ENCODE results near the gene SERTAD2. TPM values are rescaled to one million over a fixed set of nuclear protein-coding genes. Genes with fewer than 3 reads are reported as not detected.

The SERTAD2 gene
- total and polyA plus RNA-seq, 2 experiments from 2014 or later = 6.2 to 6.4 TPM

- Histone ChIP-seq H3K9me2 (ENCODE audit: insufficient read depth) (no peaks in the 10 kb centered on the region), H3K4me3 (no peak overlapping the region), H3K27me3 (ENCODE audit: insufficient read depth) (peaks cover 14% of the 10 kb centered on the region; the same call in 1 of the 2 replicates), H4K20me1 (replicated peaks; ENCODE audit: insufficient read depth) (peaks cover 22% of the 10 kb centered on the region; the same call in 1 of the 2 replicates), H3F3A (replicated peaks; ENCODE audit: low read depth) (0 out of 2 replicates have a peak, but pooled peaks cover 3% of the 10 kb centered on the region), H3K4me1 (ENCODE audit: insufficient read depth) (peaks cover 60% of the 10 kb centered on the region), H3K4me2 (peak overlapping the region; percentile 58), H3K36me3 (ENCODE audit: insufficient read depth) (no peaks in the 10 kb centered on the region), H3K79me2 (replicated peaks; ENCODE audit: insufficient read depth) (peaks cover 44% of the 10 kb centered on the region), H2AFZ (no peak overlapping the region), H3K27ac (ENCODE audit: low read depth) (no peak overlapping the region)
- ATAC-seq (no peak), DNase-seq (ENCODE audit: low spot score) (no peak)
- TF ChIP-seq ZNF331 (CRISPR knock-in tag; IDR thresholded peaks at IDR 0.05; ENCODE audit: low read depth) (no peak), EZH2phosphoT487 (IDR thresholded peaks at IDR 0.05; ENCODE audit: unreplicated experiment) (no peak), REST (IDR thresholded peaks at IDR 0.05; ENCODE audit: unreplicated experiment) (no peak)
- Mint-ChIP-seq H3K9me3 (no peaks in the 10 kb centered on the region; the same call in 2 of the 3 replicates), H3K4me3 (no peak overlapping the region), H3K27ac (0 out of 2 replicates have a peak overlapping the region, but pooled peaks have one; percentile 53), H3K36me3 (ENCODE audit: low read depth) (peaks cover 13% of the 10 kb centered on the region), H3K4me1 (peaks cover 75% of the 10 kb centered on the region), H3K27me3 (ENCODE audit: insufficient read depth, low read depth, poor library complexity) (peaks cover 18% of the 10 kb centered on the region)
Observed at GRCh38 chr2:64639691-64640090, 14.0 kb downstream of the SERTAD2 start.

GRCh38 chr2:64638502-64639120 lies 15.1 kb downstream of the SERTAD2 start:
- Mint-ChIP-seq H3K27ac (no peak overlapping the region), H3K27me3 (ENCODE audit: insufficient read depth, low read depth, poor library complexity) (peaks cover 18% of the 10 kb centered on the region), H3K4me3 (no peak overlapping the region), H3K4me1 (peaks cover 72% of the 10 kb centered on the region), H3K36me3 (ENCODE audit: low read depth) (peaks cover 15% of the 10 kb centered on the region), H3K9me3 (no peaks in the 10 kb centered on the region; the same call in 2 of the 3 replicates)
- Histone ChIP-seq H3K27ac (ENCODE audit: low read depth) (no peak overlapping the region), H3K4me2 (no peak overlapping the region), H3K36me3 (ENCODE audit: insufficient read depth) (no peaks in the 10 kb centered on the region), H3F3A (replicated peaks; ENCODE audit: low read depth) (no peaks in the 10 kb centered on the region), H3K79me2 (replicated peaks; ENCODE audit: insufficient read depth) (peaks cover 44% of the 10 kb centered on the region), H3K27me3 (ENCODE audit: insufficient read depth) (peaks cover 14% of the 10 kb centered on the region; the same call in 1 of the 2 replicates), H4K20me1 (replicated peaks; ENCODE audit: insufficient read depth) (peaks cover 22% of the 10 kb centered on the region; the same call in 1 of the 2 replicates), H3K4me1 (ENCODE audit: insufficient read depth) (peaks cover 64% of the 10 kb centered on the region), H2AFZ (no peak overlapping the region), H3K9me2 (ENCODE audit: insufficient read depth) (no peaks in the 10 kb centered on the region), H3K4me3 (no peak overlapping the region)
- DNase-seq (ENCODE audit: low spot score) (no peak), ATAC-seq (no peak)
- TF ChIP-seq NANOG (IDR thresholded peaks at IDR 0.05; ENCODE audit: borderline replicate concordance) (no peak), EZH2 (IDR thresholded peaks at IDR 0.05; ENCODE audit: low read depth, unreplicated experiment) (no peak), POLR2AphosphoS5 (IDR thresholded peaks at IDR 0.05; ENCODE audit: low read depth) (no peak), ZNF462 (CRISPR knock-in tag; IDR thresholded peaks at IDR 0.05) (no peak), CREB1 (CRISPR knock-in tag; IDR thresholded peaks at IDR 0.05; ENCODE audit: low read depth) (no peak), STAT1 (IDR thresholded peaks at IDR 0.05; ENCODE audit: unreplicated experiment) (no peak)

Data from GM23338 (cell line).